ENCODE measurements around the gene TRAT1.

Gene TRAT1

DNA sequence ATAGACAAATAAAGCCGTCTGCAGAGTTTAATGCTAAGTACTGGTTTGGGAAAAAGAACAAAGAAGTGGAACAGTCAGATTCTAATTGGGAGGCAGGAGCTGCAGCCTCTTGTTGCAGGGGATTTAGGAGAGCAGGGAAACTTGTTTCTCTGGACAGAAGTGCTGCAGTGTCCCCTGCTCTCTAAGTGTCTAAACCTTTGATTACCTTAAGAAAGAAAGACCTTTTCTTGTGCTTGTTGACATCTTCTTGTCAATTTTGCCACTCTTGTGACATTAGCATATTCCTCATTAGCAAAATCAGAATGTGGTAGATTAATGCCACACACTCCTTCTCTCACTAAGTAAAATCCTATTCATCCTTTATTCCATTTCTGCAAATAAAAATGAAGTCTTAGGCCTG is 38.8 kb downstream of the TRAT1 start:
- no peak for DNase-seq (ENCODE audit: low spot score)

DNA sequence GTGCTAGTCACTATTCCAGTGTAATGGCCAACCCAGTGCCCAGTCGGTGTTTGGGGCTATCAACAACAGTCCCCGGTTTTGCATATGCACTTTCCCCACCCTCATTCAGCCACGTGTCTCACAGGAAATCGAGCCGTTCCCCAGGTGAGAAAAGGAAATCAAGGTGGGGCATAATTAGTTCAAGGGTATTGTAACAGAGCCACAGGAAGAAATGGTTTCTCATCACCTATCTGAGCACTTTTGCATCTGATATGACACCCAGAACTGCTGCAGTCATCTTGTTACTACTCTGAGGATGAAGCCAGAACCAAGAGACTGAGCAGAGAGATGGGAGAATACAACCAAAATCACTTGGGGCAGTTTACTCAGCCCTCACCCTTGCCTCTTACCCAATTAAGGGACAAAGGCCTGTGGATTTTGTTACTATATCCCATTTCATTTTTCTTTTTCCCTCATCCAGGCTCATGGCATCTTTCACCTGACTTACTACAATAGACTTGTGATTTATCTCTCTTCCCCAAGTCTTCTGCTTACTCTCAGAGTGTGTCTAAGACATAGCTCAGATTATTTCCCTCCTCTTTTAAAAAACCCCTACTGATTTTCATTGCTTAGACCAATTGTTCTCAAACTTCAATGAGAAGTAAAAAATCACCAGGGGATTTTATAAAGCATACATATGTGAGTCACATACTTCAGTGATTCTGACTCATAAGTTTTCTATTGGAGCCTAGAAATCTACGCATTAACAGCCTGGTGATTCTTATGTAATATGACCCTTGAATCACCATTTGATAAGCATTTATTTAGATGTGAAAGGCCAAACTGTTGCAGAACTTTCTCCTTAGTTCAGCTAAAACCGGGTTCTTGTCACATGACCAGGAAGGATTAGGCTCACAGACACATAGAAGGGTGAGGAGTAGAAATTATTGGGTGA is 40.5 kb downstream of the TRAT1 start:
- no peak for DNase-seq (ENCODE audit: low spot score)

DNA sequence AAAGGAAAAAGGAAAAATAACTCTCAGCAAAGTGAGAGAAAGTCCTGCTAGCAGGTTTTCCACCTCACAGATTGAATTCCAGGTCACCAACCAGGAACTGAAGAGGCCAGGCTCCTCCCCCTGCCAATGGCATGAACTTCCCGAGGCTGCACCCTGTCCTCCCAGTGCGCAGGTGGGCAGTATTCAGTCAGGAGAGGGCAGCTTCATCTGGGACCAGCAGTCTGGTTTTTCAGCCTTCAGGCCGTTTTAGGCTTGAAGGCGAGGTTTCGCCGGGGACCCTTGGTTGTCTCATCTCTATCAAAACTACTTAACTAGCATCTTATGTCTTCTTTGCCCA is 41.2 kb downstream of the TRAT1 start:
- DNase-seq (ENCODE audit: low spot score) = no peak

DNA sequence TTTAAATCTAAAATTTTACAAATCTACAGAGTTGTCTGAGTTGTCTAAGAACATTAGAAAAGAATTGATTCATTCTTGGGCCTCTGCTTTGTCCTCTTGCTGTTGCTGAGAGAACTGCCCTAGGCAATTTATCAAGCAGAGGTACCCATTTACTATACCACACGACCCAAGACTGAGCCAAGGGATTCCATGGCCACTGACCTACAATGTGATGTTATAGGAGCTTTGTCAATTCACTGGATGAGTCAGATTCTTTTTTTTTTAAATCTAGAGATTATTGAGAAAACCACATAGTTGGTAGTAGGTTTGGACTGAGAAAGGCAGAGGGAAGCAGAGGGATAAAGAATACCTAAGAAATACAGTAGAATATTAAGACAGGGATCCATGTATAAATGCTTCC is 55.3 kb downstream of the TRAT1 start:
- no peak for DNase-seq (ENCODE audit: low spot score)

DNA sequence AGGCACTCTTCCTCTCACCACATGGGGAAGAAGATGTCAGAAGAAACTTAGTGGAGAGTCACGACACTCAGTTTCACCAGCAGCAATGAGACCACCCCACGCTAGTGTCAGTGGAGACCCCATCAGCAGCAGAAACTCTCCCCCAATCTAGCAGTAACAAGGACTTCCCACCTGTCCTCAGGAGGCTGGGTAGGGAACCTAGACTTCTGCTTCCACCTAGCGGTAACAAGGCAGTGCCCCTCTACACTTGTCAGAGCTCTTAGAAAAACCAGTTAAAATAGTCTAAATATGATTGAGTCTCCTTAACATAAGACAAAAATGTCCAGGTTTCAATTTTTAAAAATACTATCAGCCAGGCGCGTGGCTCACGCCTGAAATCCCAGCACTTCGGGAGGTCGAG is 57.3 kb downstream of the TRAT1 start:
- no peak for DNase-seq (ENCODE audit: low spot score)

DNA sequence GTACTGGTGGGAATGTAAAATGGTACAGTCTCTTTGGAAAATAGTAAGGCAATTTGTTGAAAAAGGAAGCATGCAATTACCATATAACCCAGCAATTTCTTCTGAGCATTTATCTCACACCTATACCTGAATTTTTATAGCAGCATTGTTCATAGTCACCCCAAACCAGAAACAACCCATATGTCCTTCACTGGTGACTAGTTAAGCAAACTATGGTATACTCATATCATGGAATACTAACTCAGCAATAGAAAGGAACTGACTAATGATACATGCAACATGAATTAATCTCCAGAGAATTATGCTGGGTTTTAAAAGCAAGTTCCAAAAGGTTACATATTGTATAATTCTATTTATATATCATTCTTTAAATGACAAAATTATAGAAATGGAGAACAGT is 60.2 kb downstream of the TRAT1 start:
- DNase-seq (ENCODE audit: low spot score) = no peak

DNA sequence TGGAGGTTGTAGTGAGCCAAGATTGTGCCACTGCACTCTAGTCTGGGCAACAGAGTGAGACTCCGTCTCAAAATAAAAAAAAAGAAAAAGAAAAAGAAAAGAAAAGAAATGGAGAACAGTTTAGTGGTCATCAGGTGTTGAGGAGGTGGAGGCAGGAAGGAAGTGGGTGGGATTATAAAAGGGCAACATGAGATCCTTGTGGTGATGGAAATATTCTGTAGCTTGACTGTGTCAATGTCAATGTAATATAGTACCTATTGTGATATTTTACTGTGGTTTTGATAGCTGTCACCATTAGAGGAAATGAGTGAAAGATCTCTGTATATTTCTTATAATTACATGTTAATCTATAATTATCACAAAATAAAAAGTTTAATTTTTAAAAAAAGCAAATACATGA is 60.8 kb downstream of the TRAT1 start:
- no peak for DNase-seq (ENCODE audit: low spot score)

DNA sequence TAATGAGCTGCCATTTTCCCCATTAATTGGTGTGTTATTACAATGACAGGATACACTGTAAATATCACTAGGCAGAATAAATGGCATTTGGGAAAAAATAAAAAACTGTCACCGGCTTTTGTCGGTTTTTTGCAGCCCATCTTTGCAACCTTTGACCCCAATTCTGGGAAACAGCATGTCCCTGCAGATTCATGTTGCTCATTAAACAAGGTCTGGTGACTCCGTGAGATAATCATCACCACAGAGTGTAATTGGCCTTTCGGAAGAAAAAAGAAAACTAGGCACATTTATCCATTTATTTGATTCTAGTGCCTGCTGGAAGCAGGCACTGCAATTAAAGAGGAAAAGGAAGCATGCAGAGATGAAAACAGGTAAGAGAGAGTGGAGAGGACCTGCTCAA is 64.5 kb downstream of the TRAT1 start:
- no peak for DNase-seq (ENCODE audit: low spot score)

DNA sequence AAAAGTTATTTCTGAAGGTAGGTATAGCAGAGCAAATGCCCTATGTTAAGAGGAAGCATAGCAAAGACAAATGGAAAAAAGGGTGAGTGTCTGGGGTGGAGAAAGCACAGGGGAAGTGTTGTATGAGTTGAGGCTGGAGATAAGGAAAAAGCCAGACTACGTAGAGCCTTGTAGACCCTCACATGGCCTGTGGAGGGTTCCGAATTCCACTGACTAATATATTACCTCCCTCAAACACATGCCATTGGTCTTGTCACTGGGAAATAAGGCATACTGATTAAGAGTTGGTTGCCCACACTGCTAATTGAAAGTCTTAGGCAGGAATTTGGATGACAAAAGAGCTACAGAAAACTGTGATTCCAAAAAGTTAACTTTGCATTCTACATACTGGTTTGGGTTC is 65.2 kb downstream of the TRAT1 start:
- DNase-seq (ENCODE audit: low spot score) = no peak

DNA sequence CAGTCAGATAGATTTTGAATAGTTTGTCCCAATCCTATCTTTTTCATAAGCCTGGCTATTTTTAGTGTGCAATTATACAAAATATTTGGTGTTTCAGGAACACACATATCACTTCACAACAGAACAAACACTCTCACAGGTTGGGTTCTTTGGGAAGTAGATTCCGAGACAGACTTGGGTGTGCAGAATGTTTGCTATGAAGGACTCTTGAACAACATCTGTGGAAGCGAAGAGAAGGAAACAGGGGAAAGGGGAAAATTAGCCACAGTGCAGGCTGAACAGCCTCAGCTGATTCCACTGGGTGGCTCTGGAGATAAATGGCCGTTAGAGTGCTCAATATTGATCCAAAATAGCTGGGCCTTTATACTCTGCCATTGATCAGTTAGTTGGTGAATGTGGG is 69.2 kb downstream of the TRAT1 start:
- no peak for DNase-seq (ENCODE audit: low spot score)

DNA sequence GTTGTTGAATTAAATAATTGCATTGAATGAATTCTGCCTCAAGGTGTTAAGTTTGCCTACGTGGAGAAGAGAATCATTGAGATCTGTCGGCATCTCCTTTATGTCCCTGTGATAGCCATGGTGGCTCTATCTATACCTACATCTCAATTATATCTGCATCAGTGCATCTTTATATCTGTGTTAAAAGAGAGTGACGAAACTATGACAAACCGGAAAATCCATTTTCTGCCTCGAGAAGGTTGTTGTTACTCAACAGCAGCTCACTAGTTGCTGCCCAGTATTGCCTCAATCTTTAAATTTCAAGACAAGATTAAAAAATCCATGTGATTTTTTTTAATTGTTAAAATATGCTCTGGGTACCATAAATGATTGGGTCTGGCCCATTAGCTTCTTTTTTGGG is 72.4 kb downstream of the TRAT1 start:
- DNase-seq (ENCODE audit: low spot score) = no peak

DNA sequence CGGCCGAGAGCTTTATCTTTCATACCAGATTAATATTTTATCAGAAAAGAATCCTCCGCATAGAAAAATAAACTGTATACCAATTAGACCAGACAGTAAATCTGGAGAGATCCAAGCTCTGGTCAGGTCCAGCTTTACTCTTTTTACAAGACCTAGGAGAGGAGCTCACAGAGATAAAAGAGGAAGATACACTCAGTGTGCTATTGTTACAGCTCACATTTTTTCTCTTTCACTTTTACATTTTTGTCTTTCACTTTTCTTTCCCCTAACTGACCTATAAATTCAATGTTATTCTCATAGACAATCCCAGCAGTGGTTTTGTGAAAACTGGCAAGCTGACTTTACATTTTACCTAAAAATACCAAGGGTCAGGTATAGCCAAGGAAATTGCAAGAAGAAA is 75.3 kb downstream of the TRAT1 start:
- no peak for DNase-seq (ENCODE audit: low spot score)

DNA sequence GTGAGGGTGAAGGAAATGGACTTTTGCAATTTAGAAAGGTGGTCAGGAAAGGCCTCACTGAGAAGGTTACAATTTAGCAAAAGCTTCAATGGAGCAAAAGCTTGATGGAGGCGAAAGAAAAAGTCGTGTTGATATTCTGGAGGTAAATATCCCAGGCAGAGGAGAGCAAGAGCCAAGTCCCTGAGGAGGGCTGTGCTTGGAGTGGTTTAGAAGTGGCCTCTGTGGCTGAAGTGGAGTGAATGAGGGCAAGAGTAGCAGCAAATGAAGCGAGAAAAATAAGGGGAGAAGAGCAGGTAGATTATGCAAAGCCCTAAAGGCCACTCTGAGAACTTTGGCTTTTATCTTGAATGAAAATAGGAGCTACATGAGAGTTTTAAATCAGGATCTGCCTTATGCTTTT is 76.9 kb downstream of the TRAT1 start:
- no peak for DNase-seq (ENCODE audit: low spot score)
